ENCODE measurements around the gene LSM4. TPM values are rescaled to one million over a fixed set of nuclear protein-coding genes. Genes with fewer than 3 reads are reported as not detected.
A peak's percentile ranks its signal among the peaks of the same experiment; 100 is the strongest.

LSM4 gene
- total RNA-seq, 2 donors from 2014 or later = 106 to 148 TPM

GRCh38 chr19:18320865-18321733 lies 1.8 kb downstream of the LSM4 start:
- peak; percentile 79 to 92 for DNase-seq
- ATAC-seq = peak; percentile 54
- intact Hi-C loops (cut with DNase I, micrococcal nuclease) = loop anchor here in 1 of 2 donors (10.0 kb wide), 1 partner anchor 116 kb away; the partner anchor contains the start of gene RAB3A

GRCh38 chr19:18319591-18320135 lies 3.2 kb downstream of the LSM4 start:
- peak; percentile 84 to 93 for DNase-seq

DNA sequence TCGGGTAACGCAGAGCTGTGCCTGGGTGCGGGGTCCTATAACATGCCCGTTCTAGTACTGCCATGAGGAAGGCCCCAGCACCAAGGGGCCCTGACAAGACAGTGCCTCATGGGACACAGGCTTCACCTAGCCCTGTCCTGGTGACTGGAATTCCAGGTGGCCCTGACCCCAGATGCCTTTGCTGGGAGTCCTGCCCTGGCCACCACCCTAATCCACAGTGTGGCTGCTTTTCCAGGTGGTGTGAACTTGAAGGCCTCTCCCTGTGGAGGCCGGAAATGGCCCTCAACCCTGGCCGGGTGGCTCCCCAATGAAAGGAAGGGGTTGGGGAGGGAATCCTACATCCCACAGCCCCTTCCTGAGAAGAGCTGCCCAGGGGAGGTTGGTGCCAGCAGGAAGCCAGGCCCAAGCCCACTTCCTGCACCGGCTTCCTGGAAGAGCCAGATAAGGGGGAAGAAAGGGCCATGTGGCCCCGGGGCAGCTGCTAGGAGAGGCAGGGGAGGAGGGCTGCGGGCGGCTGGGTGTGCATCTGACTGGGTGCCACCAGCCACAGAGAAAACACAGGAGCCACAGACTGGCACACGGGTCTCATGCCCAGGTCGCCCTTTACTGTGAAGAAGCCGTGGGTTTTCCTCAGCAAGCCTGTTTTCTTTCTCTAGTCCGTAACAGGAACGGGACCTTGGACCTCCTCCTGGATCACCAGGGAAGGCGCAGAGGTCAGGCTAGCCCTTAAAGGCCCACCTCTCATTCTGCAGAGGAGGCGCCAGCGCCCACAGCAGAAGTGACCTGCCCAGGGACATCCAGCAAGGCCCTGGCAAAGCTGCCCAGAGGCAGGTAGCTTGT lies 4.7 kb downstream of the LSM4 start:
- ATAC-seq (peak; percentile 3), DNase-seq (peak; percentile 66 to 69)
- intact Hi-C loops (cut with DNase I, micrococcal nuclease) = no loop called here

More at GRCh38 chr19:18319591-18320135, 3.2 kb downstream of the LSM4 start:
- intact Hi-C loops (cut with DNase I, micrococcal nuclease) = loop anchor here in 1 of 2 donors (10.0 kb wide), 1 partner anchor 115 kb away; the partner anchor contains the start of gene RAB3A
- peak; percentile 58 for ATAC-seq

- ATAC-seq (no peak), DNase-seq (no peak)
- intact Hi-C loops (cut with DNase I, micrococcal nuclease) = no loop called here
These were observed 9.5 kb downstream of the LSM4 start for GRCh38 chr19:18313398-18313797.

DNA sequence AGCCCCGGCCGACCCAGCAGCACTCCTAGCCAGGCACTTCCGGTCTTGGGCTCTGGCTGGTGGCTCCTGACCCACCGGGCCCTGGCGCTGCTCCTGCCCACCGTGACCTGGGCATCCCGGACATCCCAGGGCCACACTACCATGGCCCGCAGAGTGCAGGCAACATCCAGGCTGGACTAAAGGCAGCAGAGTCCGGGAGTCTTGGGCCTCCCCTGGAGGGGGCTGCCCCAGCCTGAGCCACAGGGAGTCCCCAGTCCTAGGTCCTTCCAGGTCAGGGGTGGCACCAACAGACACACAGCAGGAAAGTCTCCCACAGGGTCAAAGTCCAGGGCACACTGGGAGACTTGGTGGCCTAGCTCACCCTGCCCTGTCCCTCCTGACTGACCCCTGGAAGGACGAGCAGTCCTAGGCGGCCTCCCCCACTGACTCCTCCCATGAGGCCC lies 10.8 kb downstream of the LSM4 start:
- intact Hi-C loops (cut with DNase I, micrococcal nuclease) = no loop called here
- DNase-seq = no peak

GRCh38 chr19:18311502-18312091 lies 11.3 kb downstream of the LSM4 start:
- DNase-seq (peak in 1 of 2 donors; percentile 55), ATAC-seq (peak; percentile 47)
- intact Hi-C loops (cut with DNase I, micrococcal nuclease) = no loop called here

More for the DNA sequence above, 10.8 kb downstream of the LSM4 start:
- ATAC-seq = peak; percentile 35

DNA sequence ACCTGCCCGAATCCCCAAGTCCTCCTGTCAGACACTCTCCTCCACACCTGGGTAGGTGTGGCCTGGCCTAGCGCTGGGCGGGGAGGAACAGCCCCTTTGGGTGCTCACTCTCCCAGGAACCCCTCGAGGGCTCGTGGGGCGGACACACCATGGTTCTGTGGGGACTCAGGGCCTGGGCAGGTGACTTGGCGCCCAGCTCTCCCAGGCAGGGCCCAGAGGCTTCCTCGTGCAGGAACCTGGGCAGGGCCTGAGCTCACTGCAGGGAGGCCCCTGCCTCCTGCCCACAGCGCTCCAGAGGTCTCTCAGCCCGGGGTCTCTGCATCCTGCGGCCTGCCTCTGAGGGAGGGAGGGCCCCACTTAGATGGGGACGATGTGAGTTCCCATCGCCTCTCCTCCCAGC lies 11.9 kb downstream of the LSM4 start:
- intact Hi-C loops (cut with DNase I, micrococcal nuclease) = no loop called here
- no peak for DNase-seq
- ATAC-seq = no peak

- ATAC-seq = peak; percentile 77
- intact Hi-C loops (cut with DNase I, micrococcal nuclease) = no loop called here
- peak; percentile 74 to 81 for DNase-seq
These were observed 12.6 kb downstream of the LSM4 start for GRCh38 chr19:18310118-18310909.

DNA sequence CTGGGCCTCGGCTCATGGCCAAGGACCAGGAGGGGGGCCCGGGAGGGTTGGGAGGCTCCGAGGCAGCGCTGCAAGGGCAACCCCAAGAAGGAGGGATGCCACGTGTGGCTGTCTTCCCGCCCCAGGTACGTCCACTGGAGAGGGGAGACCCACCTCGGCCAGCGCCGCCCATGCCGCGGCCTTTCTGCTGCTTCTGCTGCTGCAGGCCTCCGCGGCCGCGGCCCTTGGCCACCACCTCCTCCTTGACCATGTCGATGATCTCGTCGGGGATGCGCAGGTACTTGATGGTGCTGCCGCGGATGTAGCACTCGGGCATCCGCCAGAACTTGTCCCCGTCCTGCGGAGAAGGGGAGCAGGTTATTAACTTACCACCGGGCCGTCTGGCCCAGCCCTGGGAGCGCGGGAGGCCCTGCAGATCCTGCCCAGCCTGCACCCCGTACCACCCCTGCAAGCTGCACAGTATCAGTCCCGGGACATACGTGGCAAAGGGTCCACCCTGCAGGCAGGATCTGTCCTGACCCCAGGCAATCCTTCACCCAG lies 13.3 kb downstream of the LSM4 start:
- DNase-seq = no peak
- ATAC-seq = no peak
- intact Hi-C loops (cut with DNase I, micrococcal nuclease) = no loop called here

- intact Hi-C loops (cut with DNase I, micrococcal nuclease) = no loop called here
- no peak for ATAC-seq
- no peak for DNase-seq
These were observed 13.9 kb downstream of the LSM4 start for GRCh38 chr19:18308948-18309325.

DNA sequence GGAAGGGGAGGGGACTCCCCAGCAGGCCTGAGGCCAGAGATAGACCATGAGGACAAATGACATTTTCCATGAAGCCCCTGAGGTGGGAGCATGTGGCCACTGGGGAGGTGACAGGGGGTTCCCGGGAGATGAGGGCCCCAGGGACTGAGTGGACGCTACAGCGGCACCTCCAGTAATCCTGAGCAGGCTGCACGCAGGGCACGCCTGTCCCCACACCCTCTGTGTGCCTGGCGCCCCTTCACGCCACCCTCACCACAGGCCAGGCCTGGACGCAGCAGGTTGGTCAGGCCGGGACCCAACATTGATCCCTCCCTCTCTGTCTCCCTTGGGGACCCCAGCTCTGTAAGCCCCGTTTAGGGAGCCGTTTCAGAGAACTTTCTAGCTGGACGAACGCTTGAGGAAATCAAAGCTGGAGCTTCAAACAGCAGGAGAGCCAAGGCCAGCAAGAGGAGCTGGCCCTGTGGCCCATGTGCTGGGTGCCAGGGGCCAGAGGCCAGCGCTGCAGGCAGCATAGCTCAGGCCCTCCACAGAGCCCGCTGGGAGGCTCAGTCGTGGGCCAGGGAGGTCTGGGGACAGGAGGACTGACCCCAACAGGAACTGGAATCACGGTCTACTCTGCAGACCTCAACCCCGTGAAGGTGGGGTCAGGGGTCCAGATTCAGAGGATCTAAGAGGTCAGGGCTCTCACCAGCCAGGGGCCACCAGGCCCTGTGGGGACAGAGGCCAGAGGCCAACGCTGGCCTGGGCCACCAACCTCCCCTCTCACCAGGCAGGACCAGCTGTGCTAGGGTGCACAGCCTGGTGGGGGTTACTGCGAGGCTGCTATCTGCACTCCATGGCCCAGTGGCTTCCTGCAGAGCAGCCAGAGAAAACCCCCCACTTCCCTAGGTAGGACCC lies 14.6 kb downstream of the LSM4 start:
- DNase-seq (no peak), ATAC-seq (no peak)
- intact Hi-C loops (cut with DNase I, micrococcal nuclease) = no loop called here

DNA sequence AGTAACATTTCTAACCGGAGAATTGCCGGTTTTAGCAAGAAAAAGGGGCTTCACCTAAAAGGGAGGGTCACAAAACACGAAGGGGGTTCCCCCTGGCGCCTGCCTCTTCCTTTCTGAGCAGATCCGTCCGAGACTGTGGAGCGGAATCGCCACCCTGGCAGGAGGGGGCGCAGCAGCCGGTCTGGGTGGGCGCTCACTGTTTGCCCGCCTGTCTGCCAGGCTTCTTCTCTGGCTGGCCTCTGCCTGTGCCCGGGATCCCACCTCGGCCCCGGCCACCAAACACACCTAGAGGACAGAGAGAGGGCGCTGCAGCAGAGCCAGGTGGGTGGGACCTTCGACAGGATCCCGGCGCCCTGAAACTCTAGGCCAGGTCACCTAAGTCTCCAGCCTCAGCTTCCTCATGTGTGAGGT lies 15.6 kb downstream of the LSM4 start:
- DNase-seq = no peak
- intact Hi-C loops (cut with DNase I, micrococcal nuclease) = no loop called here
- ATAC-seq = no peak

- DNase-seq (no peak), ATAC-seq (no peak)
- intact Hi-C loops (cut with DNase I, micrococcal nuclease) = no loop called here
These were observed 16.0 kb downstream of the LSM4 start for GRCh38 chr19:18306888-18307260.

- ATAC-seq = no peak
These were observed 16.5 kb downstream of the LSM4 start for GRCh38 chr19:18306209-18306887.

DNA sequence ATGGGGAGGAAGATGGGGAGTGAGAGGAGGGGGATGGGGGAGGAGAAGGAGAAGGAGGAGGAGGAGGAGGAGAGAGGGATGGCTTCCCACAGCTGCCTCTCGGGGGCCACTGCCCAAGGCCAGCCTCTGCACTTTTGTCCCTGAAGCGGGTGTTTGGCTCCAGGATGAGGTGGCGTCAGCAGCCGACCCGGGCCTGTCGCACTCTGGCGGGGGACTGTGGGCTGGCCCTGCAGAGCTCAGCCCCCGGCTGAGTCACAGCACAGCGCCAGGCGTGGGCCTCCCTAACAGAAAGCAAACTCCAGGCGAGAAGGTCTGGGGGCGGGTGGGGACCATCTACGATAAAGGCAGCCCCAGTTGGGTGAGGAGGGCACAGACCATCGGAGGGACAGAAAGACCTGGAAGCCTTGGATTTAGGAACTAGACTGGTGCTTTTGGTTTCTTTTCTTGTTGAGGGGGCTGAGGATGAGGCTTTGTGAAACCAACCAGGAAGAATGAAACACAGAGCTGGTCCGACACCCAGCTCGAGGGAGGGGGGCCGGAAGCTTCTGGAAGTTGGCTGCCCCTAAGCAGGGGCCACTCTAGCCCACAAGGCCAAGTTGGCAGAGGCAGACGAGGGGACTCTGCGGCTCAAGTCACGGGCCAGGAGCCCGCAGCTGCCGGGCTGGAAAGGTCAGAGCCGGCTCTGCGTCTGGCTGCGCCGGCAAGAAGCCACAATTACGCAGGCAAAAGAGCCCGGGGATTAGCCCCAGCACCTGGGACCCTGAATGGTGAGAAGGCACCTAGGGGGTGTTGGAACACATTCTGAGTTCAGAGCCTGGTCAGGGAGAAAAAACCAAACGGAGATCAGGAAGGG lies 18.2 kb downstream of the LSM4 start:
- DNase-seq (peak; percentile 71 to 76), ATAC-seq (peak; percentile 38)
- intact Hi-C loops (cut with DNase I, micrococcal nuclease) = no loop called here

More at GRCh38 chr19:18306209-18306887, 16.5 kb downstream of the LSM4 start:
- intact Hi-C loops (cut with DNase I, micrococcal nuclease) = no loop called here
- no peak for DNase-seq

DNA sequence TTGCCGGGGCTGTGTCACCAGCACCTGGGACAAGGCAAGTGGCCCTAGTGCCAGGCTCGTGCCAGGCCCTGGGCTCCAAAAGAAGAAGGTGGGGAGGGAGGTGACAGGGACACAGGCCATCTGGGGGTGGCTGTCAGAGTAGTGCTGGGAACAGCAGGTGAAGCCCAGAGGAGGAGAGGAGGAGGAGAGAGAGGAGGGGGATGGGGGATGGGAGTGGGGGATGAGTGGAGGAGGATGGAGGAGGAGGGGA lies 18.7 kb downstream of the LSM4 start:
- no peak for DNase-seq
- intact Hi-C loops (cut with DNase I, micrococcal nuclease) = no loop called here
- no peak for ATAC-seq
